Mesenchymal stem cell (in vitro differentiated cells and primary cell): ENCODE measurements around the gene ZBTB9.
"Not testable (repeated sequence)": the region's sequence is repeated elsewhere in the genome, so short reads cannot be mapped to it uniquely, and the experiment has no call there.

ENCODE experiments used
- DNase-seq: peaks from one replicate; pipeline ENCODE4 v3.0.0-alpha.2; 2013
- H2AFZ ChIP-seq: one replicate; pipeline ENCODE4 v1.6.1; 2013; ENCODE audit warnings: low read depth, mild to moderate bottlenecking, control low read depth, inconsistent platforms, low read length, moderate library complexity
- H2AK5ac ChIP-seq: 2 replicates; pipeline ENCODE4 v1.6.1; 2013; ENCODE audit warnings: low read length, moderate library complexity, mild to moderate bottlenecking, inconsistent platforms; ENCODE audit not compliant: severe bottlenecking
- H2BK120ac ChIP-seq: one replicate; pipeline ENCODE4 v1.6.1; 2013; ENCODE audit warnings: low read depth, mild to moderate bottlenecking, inconsistent platforms, low read length, moderate library complexity
- H2BK12ac ChIP-seq, 2 experiments: one replicate each; pipeline ENCODE4 v1.6.1; 2013; ENCODE audit warnings: inconsistent platforms in 2 of 2, low read length in 2 of 2, mild to moderate bottlenecking in 2 of 2, moderate library complexity in 2 of 2, control low read depth in 1 of 2
- H2BK15ac ChIP-seq: one replicate; pipeline ENCODE4 v1.6.1; 2013; ENCODE audit warnings: mild to moderate bottlenecking, low read depth, inconsistent platforms; ENCODE audit not compliant: poor library complexity, severe bottlenecking
- H2BK5ac ChIP-seq: 2 replicates; pipeline ENCODE4 v1.6.1; 2013; ENCODE audit warnings: low read depth, mild to moderate bottlenecking, low read length, control low read depth, inconsistent platforms; ENCODE audit not compliant: poor library complexity, severe bottlenecking
- H3K14ac ChIP-seq, 2 experiments: one replicate each; pipeline ENCODE4 v1.6.1; 2013; ENCODE audit warnings: inconsistent platforms in 2 of 2, low read length in 2 of 2, control low read depth in 1 of 2, mild to moderate bottlenecking in 1 of 2, moderate library complexity in 1 of 2
- H3K18ac ChIP-seq, 2 experiments: one replicate each; pipeline ENCODE4 v1.6.1; 2013; ENCODE audit warnings: inconsistent platforms in 2 of 2, low read length in 2 of 2, control low read depth in 1 of 2, low read depth in 1 of 2, mild to moderate bottlenecking in 1 of 2
- H3K23ac ChIP-seq, 2 experiments: one replicate each; pipeline ENCODE4 v1.6.1; 2013; ENCODE audit warnings: inconsistent platforms in 2 of 2, low read length in 2 of 2, mild to moderate bottlenecking in 2 of 2, moderate library complexity in 2 of 2, control low read depth in 1 of 2
- H3K27ac ChIP-seq: 2 replicates; pipeline ENCODE4 v1.5.1; 2013; ENCODE audit warnings: mild to moderate bottlenecking, moderate library complexity, low read length, control low read depth, inconsistent platforms; ENCODE audit not compliant: poor library complexity, severe bottlenecking
- H3K27me3 ChIP-seq, 2 experiments: 2 replicates each; pipeline versions ENCODE4 v1.6.1 to v1.7.0; 2013; ENCODE audit warnings: low read length in 2 of 2, mild to moderate bottlenecking in 2 of 2, moderate library complexity in 2 of 2, control low read depth in 1 of 2, inconsistent platforms in 1 of 2; ENCODE audit not compliant: control insufficient read depth in 1 of 2, insufficient read depth in 1 of 2
- H3K36me3 ChIP-seq, 2 experiments: 2 replicates each; pipeline versions ENCODE4 v1.6.1 to v1.7.0; 2013; ENCODE audit warnings: low read length in 2 of 2, control low read depth in 1 of 2, inconsistent platforms in 1 of 2, low read depth in 1 of 2, mild to moderate bottlenecking in 1 of 2; ENCODE audit not compliant: insufficient read depth in 2 of 2, control insufficient read depth in 1 of 2
- H3K4ac ChIP-seq, 2 experiments: one replicate each; pipeline ENCODE4 v1.6.1; 2013; ENCODE audit warnings: inconsistent platforms in 2 of 2, low read length in 2 of 2, mild to moderate bottlenecking in 2 of 2, moderate library complexity in 2 of 2, control low read depth in 1 of 2, low read depth in 1 of 2
- H3K4me1 ChIP-seq: 2 replicates; pipeline ENCODE4 v1.6.1; 2013; ENCODE audit warnings: low read depth, low read length, control low read depth; ENCODE audit not compliant: control insufficient read depth, insufficient read depth
- H3K4me2 ChIP-seq: 2 replicates; pipeline ENCODE4 v1.6.1; 2013; ENCODE audit warnings: low read length, mild to moderate bottlenecking, inconsistent platforms; ENCODE audit not compliant: poor library complexity, severe bottlenecking
- H3K4me3 ChIP-seq, 2 experiments: 2 replicates each; pipeline versions ENCODE4 v1.5.1 to v1.7.0; 2013; ENCODE audit warnings: low read length in 2 of 2, mild to moderate bottlenecking in 2 of 2, control low read depth in 1 of 2, low read depth in 1 of 2; ENCODE audit not compliant: insufficient read depth in 1 of 2
- H3K79me1 ChIP-seq: replicated peaks from 2 replicates; pipeline ENCODE4 v1.6.1; 2013; ENCODE audit warnings: mild to moderate bottlenecking, control low read depth, low read length, inconsistent platforms; ENCODE audit not compliant: poor library complexity, severe bottlenecking
- H3K9ac ChIP-seq: 2 replicates; pipeline ENCODE4 v1.7.0; 2013; ENCODE audit warnings: mild to moderate bottlenecking, low read length, moderate library complexity
- H3K9me3 ChIP-seq: 2 replicates; pipeline ENCODE4 v1.7.0; 2013; ENCODE audit warnings: mild to moderate bottlenecking, low read length; ENCODE audit not compliant: control insufficient read depth
- H4K8ac ChIP-seq: one replicate; pipeline ENCODE4 v1.6.1; 2013; ENCODE audit warnings: inconsistent platforms, mild to moderate bottlenecking, low read length, moderate library complexity
- H4K91ac ChIP-seq: one replicate; pipeline ENCODE4 v1.6.1; 2013; ENCODE audit warnings: mild to moderate bottlenecking, low read length, inconsistent platforms
- WGBS: methylation state at CpG from one replicate; pipeline ENCODE4 v1.1.7; 2013; ENCODE audit warnings: mixed read lengths; 5-methylcytosine and 5-hydroxymethylcytosine counted together

Gene ZBTB9

GRCh38 chr6:33469661-33470060 is 15.3 kb downstream of the ZBTB9 start:
- DNase-seq, result no peak
- Histone ChIP-seq H3K79me1 (no peaks in the 10 kb centered on the region), H2BK120ac (no peak overlapping the region), H3K18ac (no peak overlapping the region), H3K9me3 (peaks cover 7% of the 10 kb centered on the region), H3K27me3 (peaks cover 4% of the 10 kb centered on the region in 2 experiments), H2AK5ac (no peak overlapping the region), H3K9ac (no peak overlapping the region), H4K91ac (no peak overlapping the region), H3K4me3 (no peak overlapping the region), H3K4ac (no peak overlapping the region), H2BK12ac (no peak overlapping the region), H3K4me2 (no peak overlapping the region), H3K14ac (no peak overlapping the region), H4K8ac (no peak overlapping the region), H3K36me3 (no peaks in the 10 kb centered on the region), H2BK15ac (no peak overlapping the region), H3K23ac (no peak overlapping the region), H2AFZ (no peak overlapping the region), H3K27ac (no peak overlapping the region), H2BK5ac (no peak overlapping the region), H3K4me1 (no peaks in the 10 kb centered on the region)
- WGBS, result 65% methylated on average over 3 of the region's 3 CpGs

- Histone ChIP-seq H2AK5ac (no peak overlapping the region), H3K4me2 (no peak overlapping the region), H4K91ac (no peak overlapping the region), H3K27ac (no peak overlapping the region), H2AFZ (no peak overlapping the region), H3K4me3 (no peak overlapping the region), H3K27me3 (peaks cover 11 to 21% of the 10 kb centered on the region in 2 experiments), H3K36me3 (no peaks in the 10 kb centered on the region), H3K18ac (no peak overlapping the region), H3K79me1 (no peaks in the 10 kb centered on the region), H3K4me1 (no peaks in the 10 kb centered on the region), H2BK12ac (no peak overlapping the region), H3K14ac (no peak overlapping the region), H3K9ac (no peak overlapping the region), H4K8ac (no peak overlapping the region), H3K23ac (no peak overlapping the region), H2BK5ac (no peak overlapping the region), H2BK15ac (no peak overlapping the region), H3K4ac (no peak overlapping the region), H2BK120ac (no peak overlapping the region), H3K9me3 (no peaks in the 10 kb centered on the region)
- DNase-seq, result no peak
- WGBS, result 77% methylated on average over 3 of the region's 3 CpGs
These were observed 23.5 kb downstream of the ZBTB9 start for GRCh38 chr6:33477864-33478263.

DNA sequence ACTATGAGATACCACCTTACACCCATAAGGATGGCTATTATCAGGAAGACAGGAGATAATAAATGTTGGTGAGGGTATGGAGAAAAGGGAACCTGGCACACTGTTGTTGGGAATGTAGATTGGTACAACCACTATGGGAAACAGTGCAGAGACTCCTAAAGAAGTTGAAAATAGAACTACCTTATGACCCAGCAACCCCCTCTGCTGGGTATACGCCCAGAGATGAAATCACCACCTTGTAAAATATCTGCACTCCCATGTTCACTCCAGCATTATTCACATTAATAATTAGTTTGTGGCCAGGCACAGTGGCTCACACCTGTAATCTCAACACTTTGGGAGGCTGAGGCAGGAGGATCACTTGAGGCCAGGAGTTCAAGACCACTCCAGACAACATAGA is 26.8 kb downstream of the ZBTB9 start:
- Histone ChIP-seq H2AFZ (no peak overlapping the region), H2BK12ac (no peak overlapping the region), H3K23ac (no peak overlapping the region), H3K4me2 (no peak overlapping the region), H4K91ac (no peak overlapping the region), H2BK5ac (no peak overlapping the region), H3K36me3 (no peaks in the 10 kb centered on the region), H3K18ac (no peak overlapping the region), H2BK15ac (no peak overlapping the region), H3K27me3 (peaks cover 11 to 17% of the 10 kb centered on the region in 2 experiments), H3K4ac (no peak overlapping the region), H3K14ac (no peak overlapping the region), H3K4me1 (no peaks in the 10 kb centered on the region), H3K4me3 (no peak overlapping the region), H3K9me3 (peaks cover 8% of the 10 kb centered on the region), H3K79me1 (no peaks in the 10 kb centered on the region), H3K27ac (no peak overlapping the region), H2AK5ac (no peak overlapping the region), H4K8ac (no peak overlapping the region), H2BK120ac (no peak overlapping the region), H3K9ac (no peak overlapping the region)
- 86% methylated on average over 1 of the region's 1 CpG for WGBS
- no peak for DNase-seq

DNA sequence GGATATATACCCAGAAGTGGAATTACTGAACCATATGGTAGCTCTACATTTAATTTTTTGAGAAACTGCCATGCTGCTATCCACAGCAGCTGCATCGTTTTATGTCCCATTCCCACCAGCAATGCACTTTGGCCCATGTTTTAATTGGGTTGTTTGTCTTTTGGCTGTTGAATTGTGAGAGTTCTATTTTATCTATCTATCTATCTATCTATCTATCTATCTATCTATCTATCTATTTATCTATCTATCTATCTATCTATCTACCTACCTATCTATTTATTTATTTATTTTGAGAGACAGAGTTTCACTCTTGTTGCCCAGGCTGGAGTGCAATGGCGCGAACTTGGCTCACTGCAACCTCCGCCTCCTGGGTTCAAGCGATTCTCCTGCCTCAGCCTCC is 28.2 kb downstream of the ZBTB9 start:
- H3K23ac ChIP-seq, H3K9me3 ChIP-seq, H3K14ac ChIP-seq, H4K91ac ChIP-seq, H4K8ac ChIP-seq, H3K9ac ChIP-seq, H3K27ac ChIP-seq, H2BK15ac ChIP-seq, DNase-seq, H2BK12ac ChIP-seq, H3K4me3 ChIP-seq, H2AK5ac ChIP-seq, H3K4ac ChIP-seq, H2BK120ac ChIP-seq, H3K79me1 ChIP-seq, H2AFZ ChIP-seq, H2BK5ac ChIP-seq, H3K4me1 ChIP-seq, H3K4me2 ChIP-seq, H3K36me3 ChIP-seq, H3K18ac ChIP-seq: not testable (repeated sequence)
- H3K27me3 ChIP-seq, result peaks cover 11 to 21% of the 10 kb centered on the region in 2 experiments
- 99% methylated on average over 4 of the region's 5 CpGs for WGBS
